Measurements from ENCODE around the gene REV3L. TPM values are rescaled to one million over a fixed set of nuclear protein-coding genes. Genes with fewer than 3 reads are reported as not detected.

REV3L gene
- total RNA-seq, 1 experiment from 2014 or later: 11.5 TPM

DNA sequence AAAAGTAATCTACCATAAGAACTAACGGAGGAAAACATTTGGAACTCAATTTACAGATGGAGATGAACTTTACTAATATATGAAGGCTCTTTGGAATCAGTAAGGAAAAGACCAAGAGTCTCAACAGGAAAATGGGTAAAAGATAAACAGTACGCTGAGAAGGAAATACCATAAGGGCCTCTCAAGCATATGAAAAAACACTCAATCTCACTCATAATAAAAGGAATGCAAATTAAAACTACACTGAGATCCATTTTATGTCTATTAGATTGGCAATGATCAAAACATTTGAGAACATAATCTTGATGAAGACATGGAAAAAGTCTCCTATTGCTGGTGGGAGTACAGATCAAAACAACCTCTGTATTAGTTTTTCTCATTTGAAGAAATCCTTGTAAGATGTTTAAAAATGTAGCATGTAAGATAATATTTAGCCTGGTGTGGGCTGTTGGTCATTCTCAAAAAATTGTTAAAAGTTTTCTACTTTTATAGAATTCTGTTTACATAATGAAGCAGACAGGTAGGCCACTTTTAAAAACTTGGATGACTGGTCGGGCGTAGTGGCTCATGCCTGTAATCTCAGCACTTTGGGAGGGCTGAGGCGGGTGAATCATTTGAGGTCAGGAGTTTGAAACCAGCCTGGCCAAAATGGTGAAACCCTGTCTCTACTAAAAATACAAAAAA lies 14.5 kb downstream of the REV3L start:
- DNase-seq (ENCODE audit: low spot score): no peak

DNA sequence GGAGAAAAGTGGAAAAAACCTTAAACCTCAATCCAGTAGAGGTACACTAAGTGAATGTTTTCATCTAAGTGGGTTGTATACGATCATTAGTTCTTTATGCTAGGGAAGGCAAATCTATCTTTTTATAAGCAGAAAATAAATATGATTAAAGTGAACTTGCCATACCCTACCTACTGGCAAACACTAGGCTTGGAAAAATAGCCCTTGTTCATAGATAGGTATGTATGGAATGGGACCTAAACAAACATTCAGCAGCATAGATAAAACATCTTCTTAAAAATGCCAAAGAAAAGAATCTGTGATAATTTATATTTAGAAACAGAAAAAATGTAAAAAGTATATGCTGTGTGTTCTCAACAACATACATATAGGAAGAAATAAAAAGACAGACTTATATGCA lies 18.8 kb downstream of the REV3L start:
- DNase-seq (ENCODE audit: low spot score): no peak

DNA sequence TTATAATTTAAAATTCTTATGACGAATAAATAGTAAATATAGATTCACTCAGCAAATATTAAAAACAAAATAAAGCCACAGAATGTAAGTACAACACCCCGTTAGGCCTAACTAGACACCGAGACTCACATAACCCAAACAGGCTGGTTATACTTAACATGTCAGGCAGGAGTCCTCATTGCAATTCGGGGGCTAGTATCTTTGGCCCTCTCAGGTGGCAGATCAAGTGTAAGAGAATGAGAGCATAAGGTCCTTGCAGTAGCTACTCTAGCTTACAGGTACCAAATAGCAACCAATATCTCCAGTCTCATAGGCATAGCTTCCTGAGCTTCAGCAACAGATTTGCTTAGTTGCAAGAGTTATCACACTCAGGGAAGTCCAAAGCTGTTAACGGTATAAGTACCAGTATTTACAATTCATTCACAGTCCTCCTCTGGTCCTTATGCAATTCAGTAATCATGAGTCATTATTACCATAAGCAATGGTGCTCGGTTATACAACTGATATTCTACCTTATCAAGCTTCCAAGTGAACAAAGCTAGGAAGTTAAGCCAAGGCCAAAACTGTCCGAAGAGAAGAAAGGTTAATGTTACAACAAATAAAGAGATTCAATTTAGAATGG lies 20.1 kb downstream of the REV3L start:
- DNase-seq (ENCODE audit: low spot score): peak; percentile 34

DNA sequence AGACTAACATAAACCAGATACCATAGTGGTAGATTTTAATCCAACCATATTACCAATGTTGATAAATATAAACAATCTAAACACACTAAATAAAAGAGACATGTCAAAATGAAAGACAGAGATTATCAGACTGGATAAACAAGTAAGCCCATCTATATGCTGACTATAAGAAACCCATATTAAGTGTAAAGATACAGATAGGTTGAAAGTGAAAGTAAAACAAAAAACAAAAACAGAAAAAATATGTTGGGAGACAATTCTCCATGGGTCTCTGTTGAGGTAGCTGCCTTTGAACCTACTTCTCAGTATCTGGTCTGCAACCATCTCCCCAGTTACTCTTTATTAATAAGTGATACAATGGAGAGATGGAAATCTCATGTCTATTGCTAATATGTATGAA lies 21.2 kb downstream of the REV3L start:
- DNase-seq (ENCODE audit: low spot score): no peak

DNA sequence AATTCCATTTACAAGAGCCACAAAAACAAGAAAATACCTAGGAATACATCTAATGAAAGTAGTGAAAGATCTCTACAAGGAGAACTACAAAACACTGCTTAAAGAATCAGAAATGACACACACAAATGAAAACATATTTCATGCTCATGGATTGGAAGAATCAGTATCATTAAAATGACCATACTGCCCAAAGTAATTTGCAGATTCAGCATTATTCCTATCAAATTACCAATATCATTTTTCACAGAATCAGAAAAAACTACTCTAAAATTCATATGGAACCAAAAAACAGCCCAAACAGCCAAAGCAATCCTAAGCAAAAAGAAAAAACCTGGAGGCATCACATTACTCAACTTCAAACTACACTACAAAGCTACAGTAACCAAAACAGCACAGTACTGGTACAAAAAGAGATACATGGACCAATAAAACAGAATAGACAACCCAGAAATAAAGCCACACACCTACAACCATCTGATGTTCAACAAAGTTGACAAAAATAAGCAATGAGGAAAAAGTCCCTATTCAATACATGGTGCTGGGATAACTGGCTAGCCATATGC lies 24.3 kb downstream of the REV3L start:
- no peak for DNase-seq (ENCODE audit: low spot score)

DNA sequence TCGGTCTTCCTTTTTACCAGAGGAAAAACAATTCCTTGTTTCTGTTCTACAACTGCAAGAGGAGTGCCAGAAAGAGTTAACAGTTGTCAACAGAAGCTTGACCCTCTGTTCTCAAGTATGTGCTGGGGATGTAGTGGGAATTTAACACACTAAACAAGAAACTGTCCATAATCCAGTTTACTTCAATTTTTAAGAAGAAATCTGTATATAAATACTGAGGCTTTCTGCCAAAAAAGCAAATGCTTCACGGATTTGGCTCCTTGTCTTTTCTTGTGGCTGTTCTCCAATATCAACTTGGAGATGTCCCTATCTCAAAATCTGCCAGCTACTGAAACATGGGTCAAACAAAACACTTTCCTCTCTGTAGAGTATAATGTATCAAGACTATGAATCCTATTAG lies 26.8 kb downstream of the REV3L start:
- DNase-seq (ENCODE audit: low spot score): no peak

DNA sequence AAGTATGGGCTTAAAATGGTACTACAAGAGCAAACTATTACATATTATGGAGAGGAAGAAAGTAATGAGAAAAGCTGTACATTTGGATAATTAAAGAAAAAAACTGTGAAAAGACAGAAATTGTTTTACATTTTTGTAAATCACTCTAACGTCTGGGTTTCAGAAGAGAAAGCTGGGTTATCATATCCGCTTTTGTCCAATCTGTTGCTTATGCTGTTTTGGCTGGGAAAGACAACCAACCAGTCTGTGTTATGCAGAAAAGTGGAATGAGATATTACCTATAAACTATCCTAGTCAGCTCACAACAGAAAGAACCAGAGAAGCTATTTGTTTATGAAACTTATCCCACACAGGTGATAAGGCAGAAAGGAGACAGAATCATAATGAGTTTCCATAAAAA lies 32.4 kb downstream of the REV3L start:
- no peak for DNase-seq (ENCODE audit: low spot score)

DNA sequence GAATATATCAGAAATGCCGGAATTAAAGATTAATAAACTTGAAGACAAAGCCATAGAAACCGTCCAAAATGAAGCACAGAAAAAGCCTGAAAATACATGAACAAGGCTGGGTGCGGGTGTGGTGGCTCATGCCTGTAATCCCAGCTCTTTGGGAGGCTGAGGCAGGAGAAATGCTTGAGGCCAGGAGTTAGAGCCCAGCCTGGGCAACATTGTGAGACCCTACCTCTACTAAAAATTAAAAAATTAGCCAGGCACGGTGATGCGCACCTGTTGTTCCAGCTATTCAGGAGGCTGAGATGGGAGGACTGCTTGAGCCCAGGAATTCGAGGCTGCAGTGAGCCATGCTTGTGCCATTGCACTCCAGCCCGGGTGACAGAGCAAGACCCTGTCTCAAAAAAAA lies 32.9 kb downstream of the REV3L start:
- DNase-seq (ENCODE audit: low spot score): no peak

DNA sequence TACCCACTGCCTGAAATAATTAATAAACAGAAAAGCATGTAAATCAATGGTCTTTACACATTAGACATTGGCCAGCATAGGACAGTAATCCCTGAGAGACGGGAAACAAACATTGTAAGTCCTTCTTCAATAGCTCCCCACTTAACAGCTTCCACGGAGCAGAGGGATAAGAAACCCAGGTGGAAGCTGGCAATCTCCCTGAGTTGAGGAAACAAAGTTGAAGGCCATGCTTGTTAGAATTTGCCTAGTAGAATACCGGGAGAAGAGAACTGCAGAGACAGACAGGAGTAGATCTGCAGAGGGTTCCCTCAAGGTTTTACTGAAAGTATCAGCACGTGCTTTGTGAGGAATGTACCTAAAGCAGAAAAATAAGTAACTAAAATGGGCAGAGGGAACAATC lies 33.9 kb downstream of the REV3L start:
- no peak for DNase-seq (ENCODE audit: low spot score)

DNA sequence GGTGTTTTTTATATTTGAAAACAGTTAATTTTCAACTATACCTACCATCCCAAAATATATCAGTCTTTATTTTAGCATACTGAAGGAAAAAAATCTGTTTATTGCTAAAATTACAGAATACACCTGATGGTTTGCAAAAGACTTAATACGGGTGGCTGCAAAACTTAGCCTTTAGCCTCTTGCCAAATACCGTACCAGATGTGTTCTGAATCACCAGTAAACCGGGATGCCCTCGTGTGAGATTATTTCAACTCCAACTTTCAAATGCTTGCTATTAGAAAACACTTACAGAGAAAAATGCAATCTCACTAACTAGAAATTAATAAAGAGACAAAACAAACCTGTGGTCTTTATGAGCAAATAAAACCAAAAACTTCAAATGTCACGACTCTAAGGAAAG lies 36.0 kb downstream of the REV3L start:
- no peak for DNase-seq (ENCODE audit: low spot score)

DNA sequence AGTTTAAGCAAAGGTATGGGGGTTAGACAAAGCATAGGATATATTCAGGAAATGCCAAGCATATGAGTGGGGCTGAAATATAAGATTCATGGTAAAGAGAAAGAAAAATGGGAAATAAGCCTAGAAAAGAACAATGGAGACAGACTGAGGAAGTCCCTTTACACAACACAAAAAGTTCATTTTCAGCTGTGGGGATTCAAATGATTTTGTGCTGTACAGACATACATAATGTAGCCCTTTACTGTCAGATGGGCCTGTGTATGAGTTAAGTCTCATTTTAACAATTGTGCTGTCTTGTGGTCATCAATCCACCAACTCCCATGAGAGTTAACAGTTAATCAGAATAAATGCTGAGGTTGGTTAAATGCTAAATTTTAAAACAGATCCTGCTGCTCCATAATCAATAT lies 37.2 kb downstream of the REV3L start:
- no peak for DNase-seq (ENCODE audit: low spot score)

DNA sequence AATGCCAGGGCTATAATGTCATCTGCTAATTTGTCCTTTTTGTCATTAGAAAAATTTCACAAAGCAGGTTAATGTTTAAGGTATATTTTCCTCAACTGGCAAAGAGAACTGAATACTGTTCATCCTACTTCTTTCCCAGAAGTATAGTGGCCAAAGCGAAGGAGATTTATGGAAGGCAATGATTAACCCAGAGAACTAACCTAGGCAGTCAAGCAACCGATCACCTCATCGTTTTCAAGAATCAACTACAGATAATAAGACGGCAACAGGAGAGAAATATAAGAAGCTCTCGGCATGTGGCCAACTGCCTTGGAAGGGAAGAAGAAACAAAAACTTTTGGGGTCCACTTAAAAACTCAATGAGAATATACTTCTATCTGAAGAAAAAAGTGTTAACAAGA lies 38.2 kb downstream of the REV3L start:
- no peak for DNase-seq (ENCODE audit: low spot score)

DNA sequence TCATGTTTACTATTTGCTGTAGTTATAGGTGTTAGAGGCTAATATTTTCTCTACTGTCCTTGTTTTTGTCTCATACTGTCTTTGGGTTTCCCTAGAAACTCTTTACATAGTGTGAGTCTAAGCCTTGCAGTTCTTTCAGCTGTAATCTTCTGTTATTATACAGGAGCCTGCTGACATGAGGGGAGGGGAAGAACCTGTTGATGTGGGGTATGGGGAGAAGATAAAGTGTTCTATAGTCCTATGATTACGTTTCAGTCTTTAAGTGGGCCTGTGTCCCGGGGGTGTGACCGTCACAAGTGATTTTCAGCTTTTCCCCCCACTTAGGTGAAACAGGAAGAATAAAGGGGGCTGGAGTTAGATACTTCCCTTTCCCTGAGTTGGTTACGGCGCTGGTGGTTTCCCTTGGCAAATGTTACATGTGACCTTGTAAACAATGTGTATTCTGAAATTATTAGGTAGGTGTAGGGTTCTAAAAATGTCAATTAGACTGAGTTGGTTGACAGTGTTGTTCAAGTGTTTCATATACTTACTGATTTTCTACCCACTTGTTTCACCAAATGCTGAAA lies 41.3 kb downstream of the REV3L start:
- no peak for DNase-seq (ENCODE audit: low spot score)

DNA sequence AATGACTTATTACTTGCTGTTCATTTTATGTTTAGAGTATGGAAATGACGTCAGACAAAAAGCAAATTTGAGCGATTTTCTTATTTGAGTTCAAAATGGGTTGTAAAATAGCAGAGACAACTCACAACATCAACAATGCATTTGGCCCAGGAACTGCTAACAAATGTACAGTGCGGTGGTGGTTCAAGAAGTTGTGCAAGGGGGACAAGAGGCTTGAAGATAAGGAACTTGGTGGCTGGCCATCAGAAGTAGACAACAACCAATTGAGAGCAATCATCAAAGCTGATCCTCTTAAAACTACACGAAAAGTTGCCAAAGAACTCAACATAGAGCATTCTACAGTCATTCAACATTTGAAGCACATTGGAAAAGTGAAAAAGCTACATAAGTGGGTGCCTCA lies 43.8 kb downstream of the REV3L start:
- no peak for DNase-seq (ENCODE audit: low spot score)

DNA sequence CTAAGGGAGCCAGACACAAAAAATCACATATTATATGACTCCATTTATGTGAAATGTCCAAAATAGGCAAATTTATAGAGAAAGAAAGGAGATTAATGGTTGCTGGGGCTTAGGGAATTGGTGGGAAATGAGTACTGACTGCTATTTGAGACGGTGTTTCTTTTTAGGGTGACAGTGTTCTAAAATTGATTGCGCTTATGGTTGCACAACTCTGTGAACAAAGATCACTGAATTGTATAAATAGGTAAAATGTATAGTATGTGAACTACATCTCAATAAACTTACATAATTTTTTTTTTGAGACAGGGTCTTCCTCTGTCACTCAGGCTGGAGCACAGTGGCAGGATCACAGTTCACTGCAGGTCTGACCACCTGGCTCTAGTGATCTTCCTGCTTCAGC lies 45.4 kb downstream of the REV3L start:
- no peak for DNase-seq (ENCODE audit: low spot score)

DNA sequence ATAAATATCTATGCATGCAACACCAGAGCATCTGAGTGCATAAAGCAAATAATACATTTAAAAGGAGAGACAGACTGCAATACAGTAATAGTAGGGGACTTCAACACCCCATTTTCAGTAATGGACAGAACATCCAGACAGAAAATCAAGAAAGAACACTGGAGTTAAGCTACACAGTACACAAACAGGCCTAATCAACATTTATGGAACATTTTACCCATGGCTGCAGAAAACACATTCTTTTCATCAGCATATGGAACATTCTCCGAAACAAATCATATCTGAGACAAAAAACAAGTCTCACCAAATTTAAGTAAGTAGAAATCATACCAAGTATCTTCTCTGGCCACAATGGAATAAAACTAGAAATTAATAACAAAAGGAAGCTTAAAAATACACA lies 50.5 kb downstream of the REV3L start:
- DNase-seq (ENCODE audit: low spot score): no peak

DNA sequence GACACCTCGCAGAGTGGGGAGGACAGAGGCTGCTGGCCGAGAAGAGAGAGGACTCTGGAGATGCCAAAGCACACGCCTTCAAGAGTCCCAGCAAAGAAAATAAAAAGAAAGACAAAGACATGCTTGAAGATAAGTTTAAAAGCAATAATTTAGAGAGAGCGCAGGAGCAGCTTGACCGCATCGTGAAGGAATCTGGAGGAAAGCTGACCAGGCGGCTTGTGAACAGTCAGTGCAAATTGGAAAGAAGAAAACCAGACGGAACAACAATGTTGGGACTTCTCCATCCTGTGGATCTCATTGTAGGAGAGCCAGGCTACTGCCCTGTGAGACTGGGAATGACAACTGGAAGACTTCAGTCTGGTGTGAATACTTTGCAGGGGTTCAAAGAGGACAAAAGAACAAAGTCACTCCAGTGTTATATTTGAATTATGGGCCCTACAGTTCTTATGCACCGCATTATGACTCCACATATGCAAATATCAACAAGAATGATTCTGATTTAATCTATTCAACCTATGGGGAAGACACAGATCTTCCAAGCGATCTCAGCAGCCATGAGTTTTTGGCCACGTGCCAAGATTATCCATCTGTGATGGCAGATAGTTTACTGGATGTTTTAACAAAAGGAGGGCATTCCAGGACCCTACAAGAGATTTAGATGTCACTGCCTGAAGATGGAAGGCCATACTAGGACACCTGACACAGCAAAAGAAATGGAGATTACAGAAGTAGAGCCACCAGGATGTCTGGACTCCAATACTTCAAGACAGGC lies 52.2 kb downstream of the REV3L start:
- DNase-seq (ENCODE audit: low spot score): no peak

DNA sequence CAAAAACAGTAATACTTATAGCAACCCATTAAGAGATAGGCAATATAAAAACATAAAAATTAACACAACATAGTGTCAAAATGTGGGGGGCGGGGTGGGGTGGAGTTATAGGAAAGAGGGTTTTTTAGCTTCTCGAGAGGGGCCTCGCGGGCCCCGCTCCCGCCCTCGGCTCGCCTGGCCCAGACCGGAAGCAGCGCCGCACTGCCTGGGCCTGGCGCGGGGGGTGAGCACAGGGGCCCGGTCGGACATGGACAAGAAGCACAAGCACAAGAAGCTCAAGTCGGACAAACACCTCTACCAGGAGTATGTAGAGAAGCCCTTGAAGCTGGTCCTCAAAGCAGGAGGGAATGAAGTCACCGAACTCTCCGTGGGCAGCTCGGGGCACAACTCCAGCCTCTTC lies 53.4 kb downstream of the REV3L start:
- no peak for DNase-seq (ENCODE audit: low spot score)

DNA sequence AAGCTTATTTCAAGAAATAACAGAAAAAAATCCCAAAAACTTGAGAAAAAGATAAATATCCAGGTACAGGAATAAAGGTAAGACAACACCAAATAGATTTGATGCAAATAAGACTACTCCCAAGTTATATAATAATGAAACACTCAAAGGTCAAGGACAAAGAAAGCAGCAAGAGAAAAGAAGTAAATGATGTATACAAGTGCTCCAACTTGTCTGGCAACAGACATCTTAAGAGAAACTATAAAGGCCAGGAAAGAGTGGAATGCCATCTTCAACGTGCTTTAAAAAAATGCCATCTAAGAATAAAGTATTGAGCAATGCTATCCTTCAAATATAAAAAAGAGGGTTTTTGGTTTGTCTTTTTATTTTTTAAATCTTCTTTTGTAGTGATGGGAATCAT lies 54.2 kb downstream of the REV3L start:
- DNase-seq (ENCODE audit: low spot score): no peak

DNA sequence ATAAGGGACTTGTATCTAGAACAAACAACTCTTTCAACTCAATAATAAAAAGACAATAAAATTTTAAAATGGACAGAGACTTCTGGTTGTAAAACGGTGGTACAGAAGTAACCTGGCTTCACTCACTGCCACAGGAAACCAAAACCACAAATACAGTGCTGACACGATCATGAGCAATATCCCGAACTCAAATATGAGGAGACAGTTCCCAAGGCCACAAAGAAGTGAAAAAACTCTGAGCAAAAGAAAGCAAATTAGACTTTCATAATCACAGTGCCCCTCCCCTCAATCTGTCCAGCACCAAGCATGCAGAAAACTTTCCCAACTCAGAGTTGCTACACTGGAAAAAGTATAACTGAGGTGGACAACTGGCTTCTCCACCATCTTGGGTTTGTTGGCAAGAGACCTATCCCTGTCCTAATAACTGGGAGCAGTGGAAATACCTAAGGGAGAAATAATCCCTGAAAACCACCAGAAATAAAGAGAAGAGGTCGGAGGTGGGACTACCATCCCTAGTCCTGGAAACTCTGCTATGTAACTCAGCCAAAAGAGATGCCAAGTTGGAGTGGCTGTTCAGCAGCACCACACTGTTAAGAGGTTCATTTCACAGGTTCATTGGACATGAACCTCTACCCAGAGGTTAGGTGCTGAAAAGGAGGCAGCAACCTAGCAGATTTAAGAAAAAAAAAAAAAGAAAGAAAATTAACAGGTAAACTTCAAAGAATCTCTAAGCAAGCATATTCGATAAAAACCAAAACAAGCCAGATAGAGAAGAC lies 55.5 kb downstream of the REV3L start:
- DNase-seq (ENCODE audit: low spot score): peak; percentile 69

DNA sequence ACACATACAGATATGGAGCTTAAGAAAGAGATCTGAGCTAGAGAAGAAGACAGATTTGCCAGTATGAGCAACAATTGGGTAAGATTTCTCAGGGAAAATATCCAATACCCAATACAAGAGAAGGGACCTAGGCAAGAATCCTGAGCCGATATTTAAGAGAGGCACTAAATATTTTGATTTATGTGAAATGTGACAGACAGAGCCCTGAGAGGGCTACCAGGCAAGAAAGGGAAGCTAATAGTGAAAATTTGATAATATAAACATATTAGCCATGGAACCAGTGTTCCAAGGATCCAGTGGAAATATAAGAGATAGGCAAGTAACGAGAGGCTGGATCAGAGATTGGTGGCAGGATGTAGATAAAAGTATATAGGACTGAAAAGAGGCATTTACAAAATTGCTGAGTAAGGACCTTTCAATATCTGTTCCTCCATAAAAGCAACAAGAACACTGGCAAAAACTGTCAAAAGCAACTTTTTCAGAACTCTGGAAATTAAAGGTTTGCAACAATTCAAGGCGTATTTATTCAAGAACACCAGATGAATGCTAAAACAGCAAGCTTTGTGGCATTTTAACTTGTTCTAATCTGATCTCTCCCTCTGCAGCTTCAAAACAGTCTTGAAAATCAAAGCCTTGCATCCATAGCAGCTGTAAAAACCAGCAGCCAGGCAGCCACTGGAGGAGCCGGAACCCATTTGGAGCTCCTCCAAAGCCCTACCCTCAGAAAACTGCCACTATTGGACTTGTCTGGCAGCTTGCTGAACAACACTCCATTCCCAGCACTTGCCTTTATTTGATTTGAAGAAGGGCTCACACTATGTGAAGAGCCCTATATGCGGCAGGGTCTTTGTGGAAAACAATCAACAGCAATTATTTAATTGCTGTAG lies 58.8 kb downstream of the REV3L start:
- peak; percentile 8 for DNase-seq (ENCODE audit: low spot score)

Measured in H4 (cell line).